NCI-H748 (cell line): ENCODE measurements around the gene HSFX3.
"Not testable (repeated sequence)": the region's sequence is repeated elsewhere in the genome, so short reads cannot be mapped to it uniquely, and the experiment has no call there.

Experiments
- DNase-seq: peaks from one replicate; lab custom pipeline; 2025; ENCODE audit not compliant: unreplicated experiment; lab: John Stamatoyannopoulos, UW

HSFX3 gene

DNA sequence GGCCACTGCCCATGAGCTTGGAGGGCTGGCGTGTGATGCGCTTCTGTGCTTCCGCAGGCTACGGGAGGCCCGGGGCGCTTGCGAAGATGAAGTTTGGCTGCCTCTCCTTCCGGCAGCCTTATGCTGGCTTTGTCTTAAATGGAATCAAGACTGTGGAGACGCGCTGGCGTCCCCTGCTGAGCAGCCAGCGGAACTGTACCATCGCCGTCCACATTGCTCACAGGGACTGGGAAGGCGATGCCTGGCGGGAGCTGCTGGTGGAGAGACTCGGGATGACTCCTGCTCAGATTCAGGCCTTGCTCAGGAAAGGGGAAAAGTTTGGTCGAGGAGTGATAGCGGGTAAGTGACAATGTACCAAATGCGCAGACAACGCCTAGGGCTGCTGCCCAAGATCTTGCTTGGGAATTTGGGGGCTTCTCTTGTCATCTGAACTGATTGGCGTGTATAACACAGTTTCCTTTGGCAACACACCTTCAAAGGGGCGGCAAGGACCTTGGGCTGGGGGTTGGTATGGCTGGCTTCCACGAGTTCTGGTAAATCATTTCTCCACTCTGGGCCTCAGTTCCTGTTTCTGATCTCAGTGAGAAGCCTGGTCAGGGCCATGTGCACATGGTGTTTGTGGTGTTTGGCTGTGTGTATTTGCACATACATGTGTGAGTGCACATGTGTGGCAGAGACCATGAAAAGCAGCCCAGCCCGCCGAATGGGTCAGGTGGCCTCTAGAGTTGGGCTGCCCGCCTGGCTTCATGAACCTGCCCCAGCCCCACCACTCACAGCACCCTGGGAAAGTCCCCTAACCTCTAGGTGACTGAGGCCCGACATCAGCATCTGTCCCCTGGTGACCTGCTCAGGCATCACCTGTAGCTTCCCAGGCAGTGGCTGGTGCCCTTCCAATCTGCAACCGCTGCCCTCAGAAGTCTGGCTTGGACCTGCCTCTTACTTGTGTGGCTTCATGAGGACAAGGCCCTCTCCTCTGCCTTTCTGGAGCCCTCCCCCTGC, 3.9 kb downstream of the HSFX3 start:
- not testable (repeated sequence) for DNase-seq

DNA sequence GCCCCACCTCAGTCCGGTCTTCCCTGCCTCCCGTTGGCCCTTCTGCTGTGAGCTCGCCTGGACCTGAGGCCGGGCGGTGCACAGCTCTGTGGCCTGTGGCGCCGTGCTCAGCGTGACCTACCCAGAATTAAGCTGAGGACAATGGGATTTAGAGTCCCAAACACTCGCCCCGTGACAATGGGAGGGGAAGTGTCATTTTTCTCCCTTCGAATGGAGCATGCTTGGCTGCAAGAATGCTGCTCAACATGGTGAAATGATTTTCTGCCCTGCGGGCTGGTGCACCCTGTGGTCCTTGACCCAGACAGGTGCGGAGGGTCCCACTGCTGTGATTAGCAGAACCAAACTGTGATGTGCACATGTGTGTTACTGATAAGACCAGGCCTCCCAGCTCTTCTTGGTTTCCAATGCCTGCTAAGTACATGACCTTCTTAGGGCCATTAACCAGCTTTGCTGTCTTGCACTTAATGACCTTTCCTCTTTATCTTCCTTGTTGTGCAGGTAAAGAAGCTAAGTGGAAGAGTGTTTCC, 8.1 kb downstream of the HSFX3 start:
- DNase-seq = no peak

DNA sequence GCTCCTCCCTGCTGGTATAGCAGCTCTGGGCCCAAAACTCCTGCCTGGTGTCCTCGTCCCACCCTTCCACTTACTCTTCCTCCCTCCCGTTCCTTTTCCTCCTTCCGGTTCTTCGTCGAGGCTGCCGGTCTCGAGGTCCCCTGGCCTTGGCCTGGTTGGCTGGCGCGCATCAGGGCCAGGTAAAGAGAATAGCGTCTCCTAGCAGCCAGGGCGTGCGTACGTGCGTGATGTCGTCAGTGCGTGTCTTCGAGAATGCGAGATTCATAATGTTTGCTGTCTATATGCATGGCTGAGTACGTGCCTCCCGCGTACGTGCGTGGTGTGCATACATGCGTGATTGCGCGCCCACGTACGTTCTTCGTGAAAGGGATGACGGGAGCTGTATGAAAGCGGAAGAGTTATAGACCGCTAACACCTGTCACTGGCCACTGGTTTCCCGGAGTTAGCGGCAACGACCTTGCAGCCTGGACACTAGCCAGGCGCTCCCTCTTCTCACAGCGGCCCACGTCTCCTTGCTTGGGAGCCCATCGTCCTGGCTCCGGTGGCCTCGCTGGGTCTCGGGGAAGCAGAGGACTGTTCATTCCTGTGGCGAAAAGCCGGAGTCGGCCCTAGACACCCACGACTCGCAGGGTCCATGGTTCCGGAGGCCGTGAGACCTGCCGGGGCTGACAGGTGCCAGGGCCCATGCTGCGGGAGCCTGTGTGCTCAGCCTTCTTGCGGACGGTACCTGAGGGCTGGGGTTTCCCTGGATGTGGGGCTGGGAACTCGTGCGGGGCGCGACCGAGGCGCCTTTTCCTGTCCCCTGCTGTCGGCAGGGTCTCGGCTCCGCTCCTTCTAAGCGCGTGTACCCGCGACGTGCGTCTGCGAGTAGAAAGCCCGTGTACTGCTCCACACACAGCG, 8.9 kb downstream of the HSFX3 start, which contains the start of gene EOLA1:
EOLA1 (plus strand) TSS at position 392 of the 900 bp plus-strand sequence. CDS start 4,619 bp downstream, outside the sequence.
- DNase-seq = peak; percentile 97

DNA sequence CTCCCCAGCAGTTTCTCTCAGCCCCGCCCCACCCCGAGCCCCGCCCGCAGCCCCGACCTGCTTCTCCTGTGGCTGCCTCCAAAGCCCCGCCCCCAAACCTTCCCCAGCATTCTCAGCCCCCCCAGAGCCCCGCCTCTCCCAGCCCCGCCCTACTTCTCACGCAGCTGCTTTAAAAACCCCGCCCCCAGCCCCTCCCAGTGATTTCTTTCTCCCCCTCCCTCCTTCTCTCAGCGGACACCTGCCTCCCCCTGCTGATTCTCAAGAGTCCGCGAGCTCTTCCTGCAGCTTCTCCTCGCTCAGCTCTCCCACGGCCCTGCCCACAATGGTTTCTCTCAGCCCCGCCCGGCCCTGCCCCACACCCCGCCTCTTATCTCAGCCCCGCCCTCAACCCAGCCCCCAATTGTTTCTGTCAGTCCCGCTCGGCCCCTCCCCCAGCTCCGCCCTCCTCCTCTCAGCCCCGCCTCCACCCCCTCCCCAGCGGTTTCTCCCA, 9.5 kb downstream of the HSFX3 start:
- DNase-seq = peak; percentile 90

DNA sequence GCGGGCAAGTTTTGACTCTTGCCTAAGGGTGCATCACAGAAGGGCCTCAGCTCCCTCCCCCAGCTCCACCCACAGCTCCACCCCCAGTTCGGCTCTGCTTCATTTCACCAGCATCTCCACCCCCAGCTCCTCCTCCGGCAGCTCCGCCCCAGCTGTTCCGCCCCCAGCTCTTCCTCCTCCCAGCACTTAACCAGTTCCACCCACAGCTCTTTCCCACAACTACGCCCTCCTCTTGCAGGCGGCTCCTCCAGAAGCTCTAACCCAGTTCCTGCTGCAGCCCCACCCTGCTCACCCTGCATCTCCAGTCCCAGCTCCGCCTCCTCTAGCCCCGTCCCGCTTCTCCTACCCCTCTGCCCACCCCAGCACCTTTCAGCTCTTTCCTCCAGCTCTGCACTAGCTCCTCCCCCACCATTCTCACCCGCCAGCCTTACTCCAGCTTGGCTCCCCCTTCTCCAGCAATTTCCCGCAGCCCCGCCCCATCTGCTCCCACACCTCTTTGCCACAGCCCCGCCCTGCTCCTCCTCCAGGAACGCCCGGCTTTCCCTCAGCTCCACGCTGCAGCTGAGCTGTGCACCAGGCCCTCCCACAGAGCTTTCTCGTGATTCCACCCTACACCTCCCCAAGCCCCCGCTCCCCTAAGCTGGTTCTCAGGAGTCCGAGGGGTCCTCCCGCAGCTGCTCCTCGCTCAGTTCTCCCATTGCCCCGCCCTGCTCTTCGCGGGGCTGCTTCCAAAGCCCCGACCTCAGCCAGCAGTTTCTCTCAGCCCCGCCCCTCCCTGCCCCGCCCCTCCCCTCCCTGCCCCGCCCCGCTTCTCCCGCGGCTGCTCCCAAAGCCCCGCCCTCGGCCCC, 10.2 kb downstream of the HSFX3 start:
- peak; percentile 96 for DNase-seq

DNA sequence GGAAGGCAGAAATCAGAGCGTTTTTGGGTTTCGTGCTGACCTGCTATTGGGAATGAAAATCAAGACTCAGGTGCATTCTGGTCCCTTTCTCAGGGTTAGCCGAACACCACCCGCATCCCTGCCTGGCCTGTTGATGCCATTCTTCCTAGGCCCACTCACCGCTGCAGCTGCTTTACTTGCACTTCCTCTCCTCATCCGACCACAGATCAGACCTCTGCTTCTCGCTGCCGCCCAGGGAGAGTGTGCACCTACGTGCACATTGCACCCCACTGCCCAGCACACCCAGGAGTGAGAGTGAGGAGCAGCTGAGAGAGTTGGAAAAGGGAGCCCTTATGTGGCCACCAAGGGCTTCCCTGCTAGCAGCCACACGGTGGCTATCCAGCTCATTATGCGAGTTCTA, 12.2 kb downstream of the HSFX3 start:
- not testable (repeated sequence) for DNase-seq

DNA sequence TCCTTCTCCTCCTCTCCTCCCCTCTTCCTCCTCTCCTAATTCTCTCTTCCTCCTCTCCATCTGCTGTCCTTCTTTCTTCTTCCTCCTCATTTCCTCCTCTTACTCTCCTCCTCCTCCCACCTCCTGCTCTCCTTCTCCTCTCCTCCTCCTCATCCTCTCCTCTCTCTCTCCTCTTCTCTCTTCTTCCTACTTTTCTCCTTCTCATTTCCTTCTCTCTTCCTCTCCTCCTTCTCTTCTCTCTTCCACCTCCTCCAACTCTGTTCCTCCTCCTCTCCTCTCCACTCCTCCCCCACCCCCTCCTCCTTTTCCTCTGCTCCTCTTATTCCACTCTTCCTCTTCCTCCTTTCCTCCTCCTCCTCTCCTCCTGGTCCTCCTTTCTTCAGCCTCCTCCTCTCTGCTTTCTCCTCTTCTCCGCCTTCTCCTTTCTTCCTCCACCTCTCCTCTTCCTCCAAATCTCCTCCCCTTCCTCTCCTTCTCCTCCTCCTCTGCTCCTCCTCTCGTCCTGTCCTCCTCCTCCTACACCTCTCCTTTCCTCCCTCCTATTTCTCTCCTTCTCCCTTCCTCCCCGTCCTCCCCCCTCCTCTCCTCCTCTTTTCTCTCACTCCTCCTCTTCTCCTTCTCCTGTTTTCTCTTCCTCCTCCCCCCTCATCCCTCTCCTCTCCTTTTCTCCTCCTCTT, 14.7 kb downstream of the HSFX3 start:
- DNase-seq = not testable (repeated sequence)

DNA sequence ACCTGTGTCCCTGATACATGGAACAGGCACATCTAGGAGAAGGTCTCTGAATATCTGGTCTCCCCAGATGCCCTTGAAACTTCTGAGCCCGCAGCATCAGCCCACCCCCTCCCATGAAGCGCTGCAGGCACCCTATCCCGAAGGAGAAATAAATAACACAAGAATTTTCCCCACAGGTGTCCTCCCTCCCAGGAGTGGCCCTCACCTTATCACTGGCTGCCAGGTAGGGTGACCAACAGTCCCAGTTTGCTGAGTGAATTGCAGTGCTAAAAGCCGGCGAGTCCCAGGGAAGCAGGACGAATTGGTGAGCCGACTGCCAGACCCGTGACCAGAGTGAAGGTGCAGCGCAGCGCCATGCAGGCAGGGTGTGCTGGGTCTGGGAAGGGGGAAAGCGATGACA, 15.7 kb downstream of the HSFX3 start:
- not testable (repeated sequence) for DNase-seq

DNA sequence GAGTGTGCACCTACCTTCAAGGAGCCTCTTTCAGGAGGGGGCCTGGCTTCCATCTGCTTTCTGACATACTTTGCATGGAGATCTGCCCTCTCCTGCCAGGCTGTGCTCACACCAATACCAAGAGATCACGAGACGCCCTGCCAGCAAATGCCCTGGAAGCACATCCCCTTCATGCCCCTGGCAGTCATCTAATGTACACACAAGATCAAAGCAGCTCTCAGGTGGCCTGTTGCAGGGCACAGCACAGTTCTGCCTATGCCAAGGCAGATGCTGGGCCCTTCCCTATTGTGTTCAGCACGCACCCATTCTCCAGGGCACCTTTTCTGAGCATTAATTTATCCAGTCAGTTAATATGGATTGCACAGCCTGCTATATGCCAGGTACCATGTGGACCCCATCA, 16.9 kb downstream of the HSFX3 start:
- not testable (repeated sequence) for DNase-seq

DNA sequence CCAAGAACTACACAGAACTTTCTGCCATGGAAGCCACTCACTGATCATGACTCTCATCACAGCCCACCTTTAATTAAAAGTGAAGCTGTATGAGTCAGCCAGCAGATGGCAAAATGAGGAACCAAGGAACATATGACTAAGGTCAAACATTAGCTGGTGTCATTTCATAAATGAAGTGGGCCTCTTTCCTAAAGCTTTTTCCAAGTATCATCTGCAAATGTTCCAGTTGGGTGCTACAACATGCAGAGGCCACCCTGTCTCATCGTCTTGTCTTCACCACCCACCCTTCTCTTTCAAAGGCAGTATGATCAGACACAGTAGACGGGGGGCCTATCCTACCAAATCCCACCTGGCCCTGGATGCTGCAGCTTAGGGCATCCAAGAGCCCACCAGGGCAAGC, 18.1 kb downstream of the HSFX3 start:
- DNase-seq = no peak

DNA sequence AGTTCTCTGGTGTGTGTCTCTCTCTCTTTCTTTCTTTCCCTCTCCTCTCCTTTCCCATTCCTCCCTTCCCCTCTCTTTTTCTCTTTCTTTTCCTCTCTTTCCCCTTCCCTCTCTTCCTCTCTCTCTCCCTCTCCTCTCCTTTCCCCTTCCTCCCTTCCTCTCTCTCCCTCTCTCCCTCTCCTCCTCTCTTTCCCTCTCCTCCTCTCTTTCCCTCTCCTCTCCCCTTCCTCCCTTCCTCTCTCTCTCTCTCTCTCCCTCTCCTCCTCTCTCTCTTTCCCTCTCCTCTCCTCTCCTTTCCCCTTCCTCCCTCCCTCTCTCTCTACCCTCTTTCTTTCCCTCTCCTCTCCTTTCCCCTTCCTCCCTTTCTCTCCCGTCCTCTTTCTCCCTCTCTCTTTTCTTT, 21.3 kb downstream of the HSFX3 start:
- no peak for DNase-seq

DNA sequence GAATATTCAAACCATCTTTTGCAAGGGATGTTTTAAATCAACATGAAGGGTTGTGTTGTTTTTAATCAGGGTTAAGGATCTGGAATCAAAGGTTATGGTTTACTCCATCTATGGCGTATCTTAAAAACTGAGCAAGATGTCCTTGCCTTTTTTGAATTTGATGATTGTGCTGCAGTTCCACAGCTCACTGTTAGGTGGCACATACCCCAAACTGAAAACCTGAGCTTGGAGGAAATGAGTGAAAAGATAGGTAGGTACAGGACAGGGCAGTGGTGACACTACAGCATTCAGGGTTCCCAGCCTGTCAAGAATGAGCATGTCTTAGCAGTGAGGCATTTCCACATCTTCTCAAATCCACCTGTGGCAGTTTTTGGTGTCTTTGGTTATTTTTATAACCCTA, 22.0 kb downstream of the HSFX3 start:
- peak; percentile 35 for DNase-seq

DNA sequence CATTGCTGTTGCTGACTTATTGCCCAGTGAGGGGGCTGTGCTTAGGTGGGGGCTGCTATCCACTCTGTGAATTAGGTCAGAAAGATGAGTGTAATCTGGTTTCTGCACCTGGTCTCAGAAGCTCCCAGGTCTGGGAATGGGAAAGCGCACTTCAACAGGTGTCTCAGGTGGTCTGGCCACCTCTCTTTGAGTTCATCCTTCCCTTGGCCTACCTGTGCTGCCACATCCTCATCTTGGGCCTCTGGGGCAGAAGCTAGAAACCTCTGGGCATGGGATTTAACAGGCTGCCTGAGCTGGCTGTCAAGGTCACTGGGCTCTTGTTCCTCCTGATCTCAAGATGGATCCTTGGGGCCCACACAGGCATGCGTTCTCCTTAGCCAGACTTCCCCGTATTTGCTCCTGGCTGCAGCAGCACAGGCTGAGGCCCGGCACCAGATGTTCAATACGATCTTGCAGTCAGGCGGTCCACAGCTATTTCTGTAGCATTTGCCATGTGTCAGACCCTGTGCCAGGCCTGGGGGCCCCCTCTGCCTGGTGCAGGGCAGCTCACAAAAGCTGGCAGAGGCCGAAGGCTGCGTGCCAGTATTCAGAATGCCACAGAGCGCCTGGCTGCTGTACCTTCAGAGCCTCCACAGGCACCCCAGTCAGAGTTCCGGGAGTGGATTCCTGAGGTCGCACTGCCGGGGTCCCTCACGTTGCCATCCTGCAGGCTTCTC, 23.2 kb downstream of the HSFX3 start:
- DNase-seq = not testable (repeated sequence)

DNA sequence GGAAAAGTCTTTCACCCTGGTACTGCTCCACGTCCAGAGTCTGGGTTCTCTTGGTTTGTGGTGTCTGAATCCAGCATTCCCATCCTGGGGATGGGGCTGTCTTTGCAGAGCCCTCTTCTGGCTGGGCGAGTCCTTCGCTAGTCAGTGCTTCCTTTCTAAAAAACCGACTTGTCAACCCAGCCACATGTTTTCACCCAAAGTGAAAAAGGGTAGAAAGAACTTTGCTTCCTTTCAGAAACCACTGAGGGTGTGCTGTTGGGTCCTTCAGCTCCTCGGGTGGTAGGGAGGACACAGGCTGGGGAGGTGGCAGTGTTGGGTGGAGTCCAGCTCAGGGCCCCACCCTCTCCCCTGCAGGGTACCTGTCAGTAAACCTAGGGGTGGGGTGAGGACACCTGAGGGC, 23.8 kb downstream of the HSFX3 start:
- peak; percentile 14 for DNase-seq

DNA sequence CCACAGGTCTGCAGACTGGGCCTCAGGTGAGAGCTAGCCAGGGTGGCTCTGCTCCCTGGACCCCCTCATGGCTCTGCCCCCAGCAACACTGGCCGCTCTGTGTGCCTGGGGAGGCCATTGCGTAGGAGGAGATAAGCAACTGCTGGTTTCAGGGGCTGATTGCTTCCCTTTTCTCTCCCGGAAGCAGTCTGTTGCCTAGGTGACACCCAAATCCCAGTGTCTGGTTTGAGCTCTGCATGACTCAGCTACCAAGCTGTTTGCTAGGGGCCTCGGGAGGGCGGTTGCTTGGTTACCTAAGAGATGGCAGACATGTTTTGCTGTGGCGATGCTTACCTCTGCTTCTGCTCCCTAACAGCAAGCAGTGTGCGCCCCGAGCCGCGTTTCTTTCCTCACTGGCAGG, 24.3 kb downstream of the HSFX3 start:
- DNase-seq = peak; percentile 82

DNA sequence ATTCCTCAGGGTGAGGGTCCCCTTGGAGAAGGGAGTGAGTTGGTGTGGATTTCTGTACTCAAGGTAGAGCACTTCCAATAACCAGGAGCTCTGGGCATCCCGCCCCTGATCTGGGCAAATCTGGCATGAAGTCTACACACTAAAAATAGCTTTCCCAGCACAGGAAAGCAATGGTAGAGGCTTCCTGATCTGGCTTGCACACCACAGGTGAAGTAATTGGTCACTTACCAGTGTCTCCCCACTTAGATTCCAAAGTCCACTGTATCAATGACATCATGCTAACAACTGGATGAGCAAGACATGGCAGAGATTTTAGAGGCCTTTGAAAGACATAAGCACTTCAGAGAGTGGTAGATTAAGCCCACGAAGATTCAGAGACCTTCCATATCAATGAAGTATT, 26.8 kb downstream of the HSFX3 start:
- no peak for DNase-seq

DNA sequence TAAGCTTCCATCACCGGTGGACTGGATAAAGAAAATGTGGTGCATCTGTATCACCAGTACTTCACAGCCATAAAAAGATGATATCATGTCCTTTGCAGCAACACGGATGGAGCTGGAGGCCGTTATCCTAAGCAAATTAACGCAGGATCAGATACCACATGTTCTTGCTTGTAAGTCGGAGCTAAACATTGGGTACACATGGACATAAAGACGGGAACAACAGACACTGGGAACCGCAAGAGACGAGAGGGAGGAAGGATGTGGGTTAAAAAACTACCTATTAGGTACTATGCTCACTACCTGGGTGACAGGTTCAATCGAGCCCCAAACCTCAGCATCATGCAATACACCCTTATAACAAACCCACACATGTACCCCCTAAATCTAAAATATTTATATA, 28.3 kb downstream of the HSFX3 start:
- DNase-seq = no peak

DNA sequence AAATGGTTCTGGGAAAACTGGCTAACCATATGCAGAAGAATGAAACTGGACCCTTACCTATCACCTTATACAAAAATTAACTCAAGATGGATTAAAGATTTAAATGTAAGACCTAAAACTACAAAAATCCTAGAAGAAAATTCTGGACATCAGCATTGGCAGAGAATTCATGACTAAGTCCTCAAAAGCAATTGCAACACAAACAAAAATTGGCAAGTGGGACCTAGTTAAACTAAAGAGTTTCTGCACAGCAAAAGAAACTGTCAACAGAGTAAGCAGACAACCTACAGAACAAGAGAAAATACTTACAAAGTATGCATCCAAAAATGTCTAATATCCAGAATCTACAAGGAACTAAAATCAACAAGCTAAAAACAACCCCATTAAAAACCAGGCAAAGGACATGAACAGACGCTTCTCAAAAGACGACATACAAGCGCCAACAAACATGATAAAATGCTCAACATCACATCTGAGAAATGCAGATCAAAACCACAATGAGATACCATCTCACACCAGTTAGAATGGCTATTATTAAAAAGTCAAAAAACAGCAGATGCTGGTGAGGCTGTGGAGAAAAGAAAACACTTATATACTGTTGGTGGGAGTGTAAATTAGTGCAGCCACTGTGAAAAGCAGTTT, 29.0 kb downstream of the HSFX3 start:
- DNase-seq = not testable (repeated sequence)
